ENCODE results near the gene SUMO3.

The SUMO3 gene

DNA sequence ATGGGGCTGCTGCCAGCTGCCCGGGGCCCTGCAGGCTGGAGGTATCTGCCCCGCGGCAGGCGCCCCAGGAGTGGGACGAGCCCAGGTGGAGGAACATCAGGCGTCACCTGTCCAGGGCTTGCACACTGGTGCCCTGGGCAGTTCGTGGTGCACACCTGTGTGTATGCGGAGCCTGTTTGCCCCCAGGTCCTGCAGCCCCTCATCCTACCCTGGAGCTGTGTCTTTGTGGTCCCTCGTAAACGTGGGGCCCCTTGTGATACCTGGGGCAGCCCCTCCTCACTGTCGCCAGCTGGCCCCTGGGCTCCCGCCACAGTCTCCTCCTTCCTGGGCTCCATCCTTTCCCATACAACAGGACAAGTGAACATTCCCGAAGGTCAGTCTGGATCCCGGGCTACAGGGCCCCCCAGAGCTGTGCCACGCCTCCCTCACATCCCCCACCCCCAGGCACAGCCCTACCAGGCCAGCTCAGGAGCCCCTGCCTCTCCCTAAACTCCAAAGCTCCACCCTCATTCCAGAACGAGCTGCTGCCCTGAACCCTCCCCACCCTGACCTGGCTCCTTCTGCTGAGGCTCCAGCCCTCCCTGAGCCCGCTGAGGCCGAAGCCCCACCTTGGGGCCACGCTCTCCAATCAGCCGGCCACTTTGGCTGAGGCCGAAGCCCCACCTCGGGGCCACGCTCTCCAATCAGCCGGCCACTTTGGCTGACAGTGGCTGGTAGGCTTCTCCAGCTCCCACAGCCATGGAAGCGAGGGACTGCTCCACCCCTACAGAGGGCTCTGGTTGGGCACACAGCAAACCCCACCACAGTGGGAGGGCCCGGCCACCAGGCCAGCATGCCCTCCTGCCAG, 58.9 kb downstream of the SUMO3 start:
- no peak for DNase-seq

DNA sequence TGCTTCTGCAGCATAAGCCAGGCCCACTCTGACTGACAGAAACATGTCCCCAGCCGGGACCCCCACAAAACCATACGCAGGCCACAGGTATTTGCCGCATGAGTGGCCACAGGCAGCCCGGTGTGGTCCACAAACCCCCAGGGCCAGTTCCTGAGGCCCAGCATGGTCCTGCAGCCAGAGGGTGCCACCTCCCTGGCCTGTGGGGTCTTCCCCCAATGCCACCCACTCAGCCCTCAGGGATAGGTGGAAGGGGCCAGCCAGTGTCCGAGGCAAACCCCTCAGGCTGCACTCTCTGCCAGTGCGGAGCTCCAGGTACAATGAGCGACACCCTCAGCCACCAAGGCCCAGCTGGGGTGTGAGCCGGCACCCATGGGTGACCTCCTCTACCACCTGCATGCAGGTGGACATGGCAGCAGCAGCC, 59.7 kb downstream of the SUMO3 start:
- DNase-seq = no peak

DNA sequence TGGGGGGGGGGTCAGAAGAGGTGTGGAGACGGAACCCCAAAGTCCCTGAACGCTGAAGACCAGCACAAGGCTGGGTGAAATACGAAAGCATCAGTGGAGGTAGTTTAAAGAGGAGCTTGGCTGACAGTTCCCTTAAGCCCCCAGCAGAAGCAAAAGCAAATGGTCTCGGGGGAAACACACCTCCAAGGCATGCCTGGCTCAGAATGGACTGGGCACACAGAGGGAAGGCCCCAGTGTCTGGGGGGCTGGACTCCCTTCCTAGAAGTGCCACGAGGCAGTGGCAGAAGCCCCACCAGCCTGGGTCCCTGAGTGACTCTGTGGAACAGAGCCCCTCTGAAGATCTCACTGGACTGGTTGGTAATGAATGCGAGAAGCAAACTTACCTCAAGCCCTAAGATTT, 60.1 kb downstream of the SUMO3 start:
- DNase-seq = no peak

DNA sequence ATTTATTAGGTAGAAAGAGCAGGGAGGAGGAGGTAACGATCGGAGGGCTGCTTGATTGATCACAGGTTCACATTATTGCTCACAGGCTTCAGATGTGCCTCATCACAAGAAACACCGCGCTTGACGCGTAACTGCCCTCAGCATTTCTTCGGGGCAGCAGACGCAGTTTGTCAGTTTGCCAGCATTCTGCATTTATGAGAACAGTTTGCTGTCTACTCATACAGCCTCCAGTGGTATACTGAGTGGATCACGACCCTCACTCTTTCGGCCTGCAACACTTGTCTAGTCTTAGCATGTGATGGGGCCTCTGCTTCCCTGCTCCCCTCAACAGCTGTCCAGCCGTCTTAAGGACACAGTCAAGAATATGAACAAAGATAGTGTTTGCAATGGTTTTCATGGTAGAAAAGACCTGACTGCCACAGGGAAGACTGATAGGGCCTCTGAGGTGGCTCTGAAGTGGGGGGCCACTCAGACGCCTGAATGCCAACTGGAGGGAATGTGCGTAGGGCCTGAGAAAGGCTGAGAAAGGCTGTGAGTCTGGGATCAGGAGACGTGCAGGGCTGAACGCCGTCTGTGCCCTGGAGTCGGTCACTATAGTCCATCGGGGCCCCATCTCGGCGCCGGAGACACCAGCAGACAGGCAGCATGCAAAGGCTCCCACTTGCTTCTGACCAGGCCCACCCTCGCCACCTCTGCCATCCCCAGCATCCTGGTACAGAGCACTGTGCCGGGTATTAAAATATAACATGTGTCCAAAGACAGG, 61.3 kb downstream of the SUMO3 start:
- DNase-seq = no peak
